ENCODE measurements around the gene RPP14. TPM values are rescaled to one million over a fixed set of nuclear protein-coding genes. Genes with fewer than 3 reads are reported as not detected.

Gene RPP14
- total RNA-seq = 21.1 and 23.1 TPM in 2 replicates

GRCh38 chr3:58305882-58306711 is at the start of gene RPP14, which contains the start of gene HTD2:
Gene RPP14 (plus strand): TSS chr3:58306245. CDS start chr3:58310330, 4,085 bp downstream.
Gene HTD2 (plus strand): TSS chr3:58306520. CDS start chr3:58317614, 11,094 bp downstream.

GRCh38 chr3:58332575-58333188 is 26.6 kb downstream of the RPP14 start, which contains the start of gene PXK:
Gene PXK (plus strand): TSS chr3:58332892. CDS start chr3:58332989, 97 bp downstream.

Small RNAs within 50 kb of the gene (small RNA-seq; reads per million reads assigned to genes)
- gene AC098479.1 = not detected

Other genes with a start within 250 kb of the RPP14 start
- gene DNASE1L3, start 95.3 kb upstream of the RPP14 start, total RNA-seq = 0.65 TPM in 1 of 2 replicates, not detected in the other
- gene ABHD6, start 68.5 kb upstream of the RPP14 start, total RNA-seq = 6.0 and 7.3 TPM in 2 replicates
- gene HTD2, start 275 bp downstream of the RPP14 start, total RNA-seq = 6.3 and 8.1 TPM in 2 replicates
- 27.7 and 31.7 TPM in 2 replicates for gene PXK, start 26.6 kb downstream of the RPP14 start, total RNA-seq
- gene PDHB, start 127.6 kb downstream of the RPP14 start, total RNA-seq = 72.2 and 73.8 TPM in 2 replicates
- 10.8 and 12.0 TPM in 2 replicates for gene KCTD6, start 185.9 kb downstream of the RPP14 start, total RNA-seq
- 2.9 and 4.5 TPM in 2 replicates for gene ACOX2, start 230.9 kb downstream of the RPP14 start, total RNA-seq

All from thoracic aorta endothelial cell (primary cell).